HG03135 (cell line): ENCODE measurements around the gene DNAJC11.

Experiments
- ATAC-seq: cut with Tn5 transposase; IDR thresholded peaks from one replicate; pipeline ENCODE4 v1.9.1; 2021; ENCODE audit warnings: mild to moderate bottlenecking, moderate library complexity; ENCODE audit not compliant: unreplicated experiment

The DNAJC11 gene

GRCh38 chr1:6627841-6628545, 73.6 kb downstream of the DNAJC11 start:
- ATAC-seq, result no peak

- no peak for ATAC-seq
These were observed 74.6 kb downstream of the DNAJC11 start for GRCh38 chr1:6627031-6627430.

- ATAC-seq, result peak; percentile 29
These were observed 75.9 kb downstream of the DNAJC11 start for GRCh38 chr1:6625584-6626149.

DNA sequence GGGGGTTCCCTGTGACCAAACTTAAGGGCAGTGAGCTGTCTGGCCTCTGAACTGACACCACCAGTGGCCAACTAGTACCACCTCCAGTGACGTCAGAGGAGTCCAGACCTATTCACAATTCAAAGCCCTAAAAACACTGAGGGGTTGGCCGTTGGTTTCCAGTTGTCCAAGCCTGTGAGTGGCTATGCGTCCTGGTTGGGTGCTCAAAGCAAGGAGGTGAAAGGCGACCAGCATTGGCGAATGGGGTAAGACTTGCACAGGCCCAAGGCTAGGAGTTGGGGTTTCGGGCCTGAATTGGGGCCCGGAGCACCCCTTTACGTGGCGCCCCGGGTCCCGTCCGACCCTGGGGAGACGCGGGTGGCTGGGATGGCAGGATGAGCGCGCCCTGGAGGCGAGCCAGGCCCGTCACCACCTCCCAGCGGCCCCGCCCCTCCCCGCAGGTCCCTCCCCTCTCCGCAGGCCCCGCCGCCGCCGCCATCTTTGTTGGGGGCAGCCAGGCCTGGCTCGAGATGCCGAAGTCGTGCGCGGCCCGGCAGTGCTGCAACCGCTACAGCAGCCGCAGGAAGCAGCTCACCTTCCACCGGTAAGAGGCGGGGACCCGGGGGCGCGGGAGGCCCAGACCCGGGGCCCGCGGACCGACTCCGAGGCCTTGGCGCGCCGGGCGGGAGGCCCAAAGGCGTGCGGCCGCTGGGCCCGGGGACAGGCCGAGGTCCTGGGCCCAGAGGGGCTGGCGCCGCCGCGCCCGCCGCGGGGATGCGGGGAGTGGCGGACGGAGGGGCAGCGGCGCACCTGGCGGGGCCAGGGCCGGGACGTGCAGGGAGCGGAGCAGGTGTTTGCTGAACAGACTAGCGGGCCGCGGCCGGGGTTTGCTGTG, 76.7 kb downstream of the DNAJC11 start, which contains the start of gene THAP3:
THAP3 (plus strand) TSS at position 159 of the 874 bp plus-strand sequence; CDS start at position 510, 351 bp downstream.
- ATAC-seq, result peak; percentile 83

- ATAC-seq, result no peak
These were observed 78.2 kb downstream of the DNAJC11 start for GRCh38 chr1:6623269-6623965.

DNA sequence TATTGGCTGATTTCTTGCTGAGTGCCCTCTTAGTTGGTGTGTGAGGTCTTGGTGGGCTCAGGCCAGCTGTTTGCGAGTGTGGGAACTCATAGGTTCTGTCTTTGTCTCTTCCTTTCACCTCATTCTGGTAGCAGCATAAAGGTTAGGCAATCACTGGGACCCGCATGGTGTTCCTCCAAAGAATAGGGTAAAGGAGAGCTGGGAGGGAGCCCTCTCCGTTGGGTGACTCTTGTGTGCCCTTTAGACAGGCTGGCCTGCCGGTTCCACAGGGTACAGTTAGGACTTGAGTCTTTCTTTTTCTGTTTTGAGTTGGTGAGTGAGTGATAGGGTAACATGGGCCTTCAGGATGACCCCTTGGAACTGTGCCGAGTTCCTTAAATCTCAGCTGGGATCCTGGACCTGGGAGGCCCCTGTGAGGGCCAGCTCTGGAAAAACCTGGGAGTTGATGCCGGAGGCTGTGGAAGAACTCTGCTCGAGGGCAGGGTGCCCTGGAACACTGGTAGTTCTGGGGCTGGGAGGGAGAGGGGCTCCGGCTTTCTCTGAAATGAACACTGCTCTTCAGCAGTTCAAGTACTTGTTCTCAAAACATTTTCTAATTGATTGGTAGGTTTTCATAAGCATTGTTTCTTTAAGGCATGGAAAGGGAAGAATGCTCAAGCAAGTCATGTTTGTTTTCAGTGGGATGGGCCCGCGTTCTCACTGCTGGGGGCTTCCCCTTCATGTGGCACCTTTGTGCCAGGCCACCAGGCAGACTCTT, 79.0 kb downstream of the DNAJC11 start:
- ATAC-seq, result no peak

GRCh38 chr1:6621429-6622391, 79.9 kb downstream of the DNAJC11 start:
- ATAC-seq, result no peak

DNA sequence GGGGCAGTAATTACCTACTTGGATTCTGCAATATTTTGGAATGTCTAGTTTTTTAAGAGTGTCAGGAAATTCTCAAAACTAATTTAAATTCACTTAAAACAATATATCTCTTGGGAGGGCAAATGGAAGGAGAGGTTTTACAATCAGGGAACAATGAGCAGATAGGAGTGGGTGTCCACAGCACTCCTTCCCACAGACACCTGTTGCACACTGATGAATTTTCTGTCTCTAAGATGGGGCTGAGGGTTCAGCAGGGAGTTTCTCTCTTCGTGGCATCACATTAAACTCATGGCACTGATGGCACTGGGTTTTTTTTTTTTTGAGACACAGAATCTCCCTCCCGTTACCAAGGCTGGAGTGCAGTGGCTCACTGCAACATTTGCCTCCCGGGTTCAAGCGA, 82.6 kb downstream of the DNAJC11 start:
- ATAC-seq, result no peak

DNA sequence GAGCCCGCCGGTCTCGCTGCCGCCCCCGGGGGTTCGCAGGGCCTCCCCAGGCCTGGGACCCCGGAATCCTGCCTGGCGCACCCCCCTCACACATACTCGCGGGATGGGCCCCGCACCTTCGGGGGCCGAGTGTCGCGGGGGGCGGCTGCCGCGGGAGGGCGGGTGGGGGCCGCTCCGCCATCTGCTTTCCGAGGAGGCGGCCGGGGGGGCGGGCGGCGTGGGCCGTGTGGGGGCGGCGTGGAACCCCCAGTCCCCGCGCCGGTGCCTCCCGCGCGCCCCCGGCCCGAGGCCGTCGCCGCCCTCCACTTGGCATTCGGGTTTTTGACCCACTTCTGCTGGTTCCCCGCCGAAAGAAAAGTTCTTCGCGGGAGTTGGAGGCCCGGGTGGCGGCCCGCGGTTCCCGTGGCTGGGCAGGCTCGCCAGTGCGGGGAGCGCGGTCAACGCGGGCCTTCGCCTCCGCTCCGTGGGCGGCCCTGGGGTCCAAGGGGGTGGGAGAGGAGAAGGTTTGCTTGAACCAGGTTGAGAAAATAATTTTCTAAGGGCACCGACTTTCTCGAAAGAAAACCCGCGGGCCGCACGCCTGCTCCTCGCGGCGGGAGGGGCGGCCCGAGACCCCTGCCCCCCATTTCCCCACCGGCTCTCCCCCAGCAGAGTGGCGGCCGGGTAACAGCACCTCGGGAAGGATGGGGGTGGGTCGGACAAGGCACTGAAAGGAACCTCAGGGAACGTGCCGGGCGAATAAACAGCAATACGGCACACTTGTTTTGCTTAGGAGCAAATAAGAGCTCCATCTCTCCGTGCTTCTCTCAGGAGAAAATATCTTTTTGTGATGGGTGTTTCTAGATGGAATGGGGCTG, 86.5 kb downstream of the DNAJC11 start:
- no peak for ATAC-seq

DNA sequence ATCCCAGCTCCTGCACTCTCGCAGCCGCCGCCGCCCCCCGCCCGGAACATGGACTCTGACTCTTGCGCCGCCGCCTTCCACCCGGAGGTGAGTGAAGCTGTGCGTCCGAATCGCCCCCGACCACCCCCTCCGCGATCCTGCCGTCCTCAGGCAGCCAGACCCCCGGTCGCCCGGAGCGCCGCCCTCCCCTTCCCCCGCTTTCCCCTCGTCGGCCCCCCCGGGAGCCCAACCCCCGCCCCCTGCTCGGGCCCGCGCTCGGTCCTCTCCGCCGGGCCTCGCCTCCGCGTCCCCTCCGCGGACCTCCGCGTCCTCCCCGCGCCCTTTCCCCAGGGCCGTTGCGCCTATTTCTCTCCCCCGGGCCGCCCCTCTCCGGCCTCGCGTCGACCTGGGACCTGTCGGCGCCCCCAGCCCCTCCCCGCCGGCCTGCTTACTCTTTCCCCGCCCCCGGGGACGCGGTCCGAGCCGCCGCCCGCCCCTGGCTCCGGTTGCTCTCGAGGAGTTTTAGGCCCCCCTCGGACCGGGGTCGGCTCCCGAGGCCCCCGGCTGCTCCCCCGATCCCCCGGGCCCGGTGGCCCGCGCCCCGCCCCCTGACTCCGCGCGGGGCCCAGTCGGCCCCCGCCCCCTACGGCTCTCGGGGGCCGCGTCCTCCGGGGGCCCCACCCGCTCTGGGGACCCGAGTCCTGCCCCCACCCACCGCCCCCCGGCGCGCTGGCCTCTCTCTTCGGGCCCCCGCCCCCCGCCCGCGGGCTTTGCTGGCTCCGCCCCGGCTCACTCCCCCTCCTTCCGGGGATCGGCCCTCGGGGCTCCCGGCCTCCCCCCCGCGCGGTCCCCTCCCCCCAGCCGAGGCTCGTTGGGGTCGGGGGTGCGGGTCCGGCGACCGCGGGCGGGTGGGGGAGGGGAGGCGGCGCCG, 87.3 kb downstream of the DNAJC11 start:
- peak; percentile 4 for ATAC-seq

- ATAC-seq, result peak; percentile 91
These were observed 88.1 kb downstream of the DNAJC11 start, which contains the start of gene PHF13 for GRCh38 chr1:6613361-6614018. TSS of gene PHF13 (plus strand) at chr1:6613731. CDS start at chr1:6614067, 336 bp downstream.

- ATAC-seq, result peak; percentile 28
These were observed 88.8 kb downstream of the DNAJC11 start for GRCh38 chr1:6612641-6613360.

DNA sequence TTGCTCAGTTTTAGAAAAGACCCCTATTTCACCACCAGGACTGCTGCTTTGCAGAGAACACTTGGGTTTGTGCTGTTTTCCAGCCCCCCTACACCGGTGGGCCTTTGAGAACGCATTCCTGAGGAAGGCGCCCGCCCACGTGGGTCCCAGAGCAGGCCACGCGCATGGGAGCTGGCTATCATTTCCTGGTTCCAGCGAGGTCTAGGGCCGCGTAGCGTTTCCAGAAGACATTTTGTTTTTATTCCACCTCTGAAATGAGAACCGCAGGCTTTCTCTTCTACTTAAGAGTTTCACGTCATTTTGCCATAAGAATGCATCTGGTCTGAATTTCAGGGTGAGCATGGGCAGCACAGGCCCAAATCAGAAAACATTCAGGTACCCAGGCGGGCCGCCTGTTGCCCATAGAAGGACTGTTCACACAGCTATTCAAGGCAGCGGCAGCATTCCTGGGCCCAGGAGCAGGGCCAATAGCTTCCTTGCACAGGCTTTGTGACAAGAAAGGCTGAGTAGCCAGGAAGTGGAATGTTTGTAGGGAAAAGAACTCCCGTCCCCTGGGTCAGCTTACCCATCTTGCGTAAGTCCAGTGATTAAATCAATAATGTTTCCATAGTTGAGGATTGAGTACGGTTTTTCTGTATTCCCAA, 97.6 kb downstream of the DNAJC11 start:
- no peak for ATAC-seq

- peak; percentile 36 for ATAC-seq
These were observed 98.2 kb downstream of the DNAJC11 start for GRCh38 chr1:6603238-6603914.
